Keratinocyte (primary cell): ENCODE results near the gene DEPDC5. TPM values are rescaled to one million over a fixed set of nuclear protein-coding genes. Genes with fewer than 3 reads are reported as not detected.

Experiments used
- DNase-seq: peaks from one replicate; pipeline ENCODE4 v3.0.0-alpha.2; 2011; ENCODE audit warnings: low read depth, missing footprints, low spot score
- FAIRE-seq: peaks from 2 replicates; lab custom pipeline; 2011; peaks lifted over from hg19 to GRCh38; lab: Jason Lieb, UNC
- H2AFZ ChIP-seq: 2 replicates; pipeline ENCODE4 v1.6.0; 2012; ENCODE audit warnings: low read length, control low read depth, inconsistent platforms; ENCODE audit not compliant: control insufficient read depth
- H3K27ac ChIP-seq: 2 replicates; pipeline ENCODE4 v1.5.1; 2011; ENCODE audit warnings: low read length; ENCODE audit not compliant: control insufficient read depth, insufficient read depth
- H3K27me3 ChIP-seq: 3 replicates; pipeline ENCODE4 v1.6.0; 2011; ENCODE audit warnings: low read length; ENCODE audit not compliant: control insufficient read depth, insufficient read depth; ENCODE audit errors: extremely low read depth
- H3K36me3 ChIP-seq, 2 experiments: 2 replicates in 1 of 2; 3 replicates in 1 of 2; pipeline ENCODE4 v1.5.1; 2011; ENCODE audit warnings: low read length in 2 of 2, mild to moderate bottlenecking in 1 of 2; ENCODE audit not compliant: control insufficient read depth in 2 of 2, insufficient read depth in 2 of 2; ENCODE audit errors: extremely low read depth in 1 of 2
- H3K4me1 ChIP-seq: 3 replicates; pipeline ENCODE4 v1.5.1; 2011; ENCODE audit warnings: low read length; ENCODE audit not compliant: control insufficient read depth, insufficient read depth; ENCODE audit errors: extremely low read depth
- H3K4me2 ChIP-seq: 3 replicates; pipeline ENCODE4 v1.6.0; 2011; ENCODE audit warnings: low read depth, low read length; ENCODE audit not compliant: control insufficient read depth, insufficient read depth; ENCODE audit errors: extremely low read depth
- H3K4me3 ChIP-seq, 3 experiments: fragments of 200-600 bp in 1 of 3; sonication (generic) in 1 of 3; 2 replicates in 2 of 3; 3 replicates in 1 of 3; pipeline ENCODE4 v1.5.1; 2011 to 2016; ENCODE audit warnings: low read length in 3 of 3, mild to moderate bottlenecking in 3 of 3, control low read depth in 2 of 3, inconsistent platforms in 1 of 3, low read depth in 1 of 3, mixed read lengths in 1 of 3, mixed run types in 1 of 3, moderate library complexity in 1 of 3; ENCODE audit not compliant: control insufficient read depth in 2 of 3, insufficient read depth in 2 of 3; ENCODE audit errors: extremely low read depth in 1 of 3
- H3K79me2 ChIP-seq: 2 replicates; pipeline ENCODE4 v1.6.0; 2012; ENCODE audit warnings: low read length; ENCODE audit not compliant: control insufficient read depth, insufficient read depth
- H3K9ac ChIP-seq: 3 replicates; pipeline ENCODE4 v1.6.0; 2011; ENCODE audit warnings: low read length; ENCODE audit not compliant: control insufficient read depth, insufficient read depth; ENCODE audit errors: extremely low read depth
- H3K9me1 ChIP-seq: 3 replicates; pipeline ENCODE4 v1.6.0; 2011; ENCODE audit warnings: low read length; ENCODE audit not compliant: control insufficient read depth, insufficient read depth; ENCODE audit errors: extremely low read depth
- H3K9me3 ChIP-seq: 2 replicates; pipeline ENCODE4 v1.5.1; 2012; ENCODE audit warnings: low read depth, low read length; ENCODE audit not compliant: control insufficient read depth
- H4K20me1 ChIP-seq: 3 replicates; pipeline ENCODE4 v1.6.0; 2011; ENCODE audit warnings: low read length; ENCODE audit not compliant: control insufficient read depth, insufficient read depth; ENCODE audit errors: extremely low read depth
- CTCF ChIP-seq, 3 experiments: IDR thresholded peaks in 1 of 3; conservative IDR thresholded peaks in 1 of 3; optimal IDR thresholded peaks in 1 of 3; 2 replicates in 2 of 3; 3 replicates in 1 of 3; pipeline versions ENCODE3 to v1.5.1; 2011; ENCODE audit warnings: low read length in 3 of 3, mild to moderate bottlenecking in 3 of 3, moderate library complexity in 2 of 3, control low read depth in 1 of 3, inconsistent platforms in 1 of 3; ENCODE audit not compliant: insufficient read depth in 2 of 3; ENCODE audit errors: extremely low read depth in 1 of 3
- EZH2 ChIP-seq: IDR thresholded peaks from one replicate; pipeline ENCODE4 v1.6.1; 2012; ENCODE audit warnings: inconsistent platforms, mild to moderate bottlenecking, low read length, moderate library complexity
- dilution Hi-C: fragments of 300-500 bp; cut with MboI; formaldehyde crosslinking; loops from one replicate; pipeline ENCODE4 v1.7.0; 2020; ENCODE audit warnings: low sequenced_read_pairs; ENCODE audit not compliant: extremely low pct_ligation_motif_present
- polyA plus RNA-seq, 5 experiments: library from polyadenylated mRNA; depleted of rRNA in 3 of 5; stranded (reverse) in 3 of 5; stranded (forward) in 1 of 5; unstranded in 1 of 5; fragments of >200 nt; gene quantifications; 1 replicate in 1 of 5; 2 replicates in 3 of 5; 3 replicates in 1 of 5; pipeline versions ENCODE4 v1.2.1 to v1.2.3, GENCODE V29; 2011 to 2012; ENCODE audit warnings: missing spikeins in 2 of 5, low read depth in 1 of 5, low replicate concordance in 1 of 5

The DEPDC5 gene
- polyA plus RNA-seq, 1 donor (not counting 4 experiments of a cell fraction or from before 2014, with no cell fraction given), result 9.7 TPM

GRCh38 chr22:31906086-31906485, 152.3 kb downstream of the DEPDC5 start:
- Histone ChIP-seq H3K4me3 (no peak overlapping the region), H3K9ac (no peak overlapping the region), H3K4me1 (no peaks in the 10 kb centered on the region), H3K36me3 (peaks cover 4 to 5% of the 10 kb centered on the region in 2 experiments), H3K4me2 (no peak overlapping the region), H3K9me3 (no peaks in the 10 kb centered on the region), H3K27me3 (no peaks in the 10 kb centered on the region), H3K79me2 (no peaks in the 10 kb centered on the region), H3K9me1 (no peaks in the 10 kb centered on the region), H3K27ac (no peak overlapping the region), H4K20me1 (no peaks in the 10 kb centered on the region), H2AFZ (no peak overlapping the region)
- DNase-seq, result no peak
- dilution Hi-C loops, result no loop called here
- TF ChIP-seq CTCF (optimal IDR thresholded peaks at IDR 0.05 in 1 of 3, IDR thresholded peaks at IDR 0.05 in 1 of 3, conservative IDR thresholded peaks at IDR 0.05 in 1 of 3; ENCODE audit: extremely low read depth in 1 of 3, insufficient read depth in 2 of 3, low read length in 3 of 3), result no peak
- no peak for TF ChIP-seq EZH2
- FAIRE-seq, result no peak

- Histone ChIP-seq H3K27ac (no peak overlapping the region), H3K36me3 (peaks cover 1 to 2% of the 10 kb centered on the region in 2 experiments), H3K79me2 (no peaks in the 10 kb centered on the region), H2AFZ (no peak overlapping the region), H4K20me1 (no peaks in the 10 kb centered on the region), H3K4me1 (no peaks in the 10 kb centered on the region), H3K27me3 (no peaks in the 10 kb centered on the region), H3K4me3 (no peak overlapping the region), H3K9ac (no peak overlapping the region), H3K9me3 (no peaks in the 10 kb centered on the region), H3K4me2 (no peak overlapping the region), H3K9me1 (no peaks in the 10 kb centered on the region)
- TF ChIP-seq CTCF (optimal IDR thresholded peaks at IDR 0.05 in 1 of 3, IDR thresholded peaks at IDR 0.05 in 1 of 3, conservative IDR thresholded peaks at IDR 0.05 in 1 of 3; ENCODE audit: extremely low read depth in 1 of 3, insufficient read depth in 2 of 3, low read length in 3 of 3) (no peak), EZH2 (no peak)
- dilution Hi-C loops, result no loop called here
- DNase-seq, result no peak
- no peak for FAIRE-seq
These were observed 152.8 kb downstream of the DEPDC5 start for GRCh38 chr22:31906569-31906968.
